GM12872 (cell line): ENCODE results near the gene C11orf21.

ENCODE experiments used
- TF ChIP-seq, protein P1 (sequence below): IDR thresholded peaks from 3 replicates; pipeline ENCODE4 v1.5.1; 2011; ENCODE audit warnings: low read depth, mild to moderate bottlenecking, low read length, moderate library complexity; ENCODE audit not compliant: insufficient read depth

The C11orf21 gene

GRCh38 chr11:2318707-2319106 is 17.0 kb upstream of the C11orf21 start:
- TF ChIP-seq, protein P1, sequence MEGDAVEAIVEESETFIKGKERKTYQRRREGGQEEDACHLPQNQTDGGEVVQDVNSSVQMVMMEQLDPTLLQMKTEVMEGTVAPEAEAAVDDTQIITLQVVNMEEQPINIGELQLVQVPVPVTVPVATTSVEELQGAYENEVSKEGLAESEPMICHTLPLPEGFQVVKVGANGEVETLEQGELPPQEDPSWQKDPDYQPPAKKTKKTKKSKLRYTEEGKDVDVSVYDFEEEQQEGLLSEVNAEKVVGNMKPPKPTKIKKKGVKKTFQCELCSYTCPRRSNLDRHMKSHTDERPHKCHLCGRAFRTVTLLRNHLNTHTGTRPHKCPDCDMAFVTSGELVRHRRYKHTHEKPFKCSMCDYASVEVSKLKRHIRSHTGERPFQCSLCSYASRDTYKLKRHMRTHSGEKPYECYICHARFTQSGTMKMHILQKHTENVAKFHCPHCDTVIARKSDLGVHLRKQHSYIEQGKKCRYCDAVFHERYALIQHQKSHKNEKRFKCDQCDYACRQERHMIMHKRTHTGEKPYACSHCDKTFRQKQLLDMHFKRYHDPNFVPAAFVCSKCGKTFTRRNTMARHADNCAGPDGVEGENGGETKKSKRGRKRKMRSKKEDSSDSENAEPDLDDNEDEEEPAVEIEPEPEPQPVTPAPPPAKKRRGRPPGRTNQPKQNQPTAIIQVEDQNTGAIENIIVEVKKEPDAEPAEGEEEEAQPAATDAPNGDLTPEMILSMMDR: no peak

DNA sequence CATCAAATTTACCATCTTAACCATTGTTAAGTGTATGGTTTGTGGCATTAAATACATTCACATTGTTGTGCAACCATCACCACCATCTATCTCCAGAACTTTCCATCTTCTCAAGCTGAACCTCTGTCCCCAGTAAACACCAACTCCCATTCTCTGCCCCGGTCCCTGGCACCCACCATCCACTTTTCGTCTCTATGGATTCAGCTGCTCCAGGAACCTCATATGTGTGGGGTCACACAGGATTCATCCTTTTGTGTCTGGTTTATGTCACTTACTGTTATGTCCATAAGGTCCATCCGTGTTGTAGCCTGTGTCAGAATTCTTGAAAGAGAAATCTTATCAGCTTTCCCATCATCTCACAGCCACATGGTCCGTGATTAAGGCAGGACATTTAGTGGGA is 16.4 kb upstream of the C11orf21 start:
- TF ChIP-seq, protein P1: no peak

DNA sequence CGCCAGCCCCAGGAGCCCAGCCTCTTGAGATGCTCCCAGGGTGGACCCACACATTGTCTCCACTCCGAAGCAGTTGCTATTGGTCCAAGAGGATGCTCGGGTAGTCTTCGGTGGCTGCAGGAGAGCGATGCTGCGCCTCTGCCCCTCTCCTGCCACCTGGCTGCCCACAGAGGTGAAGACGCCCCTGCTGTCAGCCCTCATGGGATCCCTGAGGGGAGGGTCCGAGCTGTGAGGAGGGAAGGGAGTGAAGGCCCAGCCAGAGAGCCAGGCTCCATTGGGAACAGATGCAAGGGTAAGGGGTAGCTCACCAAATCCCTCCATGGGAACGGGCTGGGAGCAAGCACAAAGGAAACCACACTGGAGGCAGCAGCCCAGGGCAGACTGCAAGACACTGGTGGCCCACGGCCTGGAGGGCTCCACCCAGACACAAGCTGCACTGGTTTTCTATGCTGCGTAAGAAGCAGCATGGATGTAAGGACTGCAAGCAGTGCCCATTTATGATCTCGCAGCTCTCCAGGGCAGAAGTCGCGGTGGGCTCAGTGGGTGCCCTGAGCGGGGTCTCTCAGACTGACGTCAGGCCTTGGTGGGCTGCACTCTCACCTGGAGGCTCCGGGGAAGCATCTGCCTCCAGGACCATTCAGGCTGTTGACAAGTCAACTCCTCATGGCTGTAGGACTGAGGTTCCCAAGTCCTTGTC is 15.8 kb upstream of the C11orf21 start:
- TF ChIP-seq, protein P1: no peak

DNA sequence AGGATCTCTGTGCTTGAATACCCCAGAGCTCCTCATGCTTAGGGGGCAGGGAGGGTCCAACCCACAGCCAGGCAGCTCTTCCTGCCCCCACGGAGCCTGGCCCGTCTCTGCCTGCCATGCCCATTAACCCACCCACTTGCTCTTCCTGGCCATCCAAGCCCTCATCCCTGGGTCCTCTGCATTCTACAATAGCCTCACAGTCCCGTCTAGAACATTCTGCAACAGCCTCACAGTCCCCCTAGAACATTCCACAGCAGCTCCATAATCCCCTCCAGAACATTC is 15.2 kb upstream of the C11orf21 start:
- TF ChIP-seq, protein P1: no peak

DNA sequence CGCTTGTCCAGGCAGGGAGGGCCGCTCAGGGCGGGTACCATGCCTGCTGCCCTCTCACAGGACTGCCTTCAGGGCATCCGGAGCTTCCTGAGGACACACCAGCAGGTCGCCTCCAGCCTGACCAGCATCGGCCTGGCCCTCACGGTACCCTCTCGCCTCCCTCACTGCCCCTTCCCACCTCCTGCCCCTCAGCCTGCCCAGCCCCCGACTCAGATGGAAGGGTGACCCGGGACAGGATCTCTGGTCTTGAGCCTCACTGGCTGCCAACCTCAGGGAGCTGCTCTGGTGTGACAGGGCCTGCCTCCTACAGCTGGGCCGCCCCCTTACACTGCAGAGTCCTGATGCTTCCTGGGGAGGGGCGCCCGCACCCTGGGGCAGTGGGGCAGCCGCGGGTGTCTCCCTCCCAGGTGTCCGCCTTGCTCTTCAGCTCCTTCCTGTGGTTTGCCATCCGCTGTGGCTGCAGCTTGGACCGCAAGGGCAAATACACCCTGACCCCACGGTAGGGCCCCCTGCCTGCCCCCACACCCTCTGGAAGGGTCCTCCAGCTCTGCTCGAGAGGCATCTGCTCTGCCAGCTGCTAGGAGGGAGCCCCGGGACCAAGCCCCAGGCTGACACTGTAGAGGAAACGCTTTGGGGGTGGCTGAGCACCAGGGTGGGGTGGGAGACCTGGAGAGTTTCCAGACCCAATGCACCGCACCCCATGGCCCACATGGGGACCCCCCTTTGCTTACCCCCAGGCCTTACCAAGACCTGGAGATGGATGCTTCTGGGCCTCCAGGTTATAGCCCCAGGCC is 14.6 kb upstream of the C11orf21 start:
- TF ChIP-seq, protein P1: no peak

GRCh38 chr11:2315395-2316168 is 13.9 kb upstream of the C11orf21 start:
- TF ChIP-seq, protein P1: no peak
